Small intestine (tissue), 7 donors: ENCODE results near the gene HLA-DRB5. TPM values are rescaled to one million over a fixed set of nuclear protein-coding genes. Genes with fewer than 3 reads are reported as not detected.
"Not testable (repeated sequence)": the region's sequence is repeated elsewhere in the genome, so short reads cannot be mapped to it uniquely, and the experiment has no call there.

Experiments
- DNase-seq, 2 donors: peaks; one replicate each; pipeline versions ENCODE4 v3.0.0 to v3.0.0-alpha.2; 2013
- FAIRE-seq: peaks from 2 replicates; lab custom pipeline; 2012; peaks lifted over from hg19 to GRCh38; lab: Jason Lieb, UNC
- H3K27ac ChIP-seq, 3 donors: one replicate each; pipeline ENCODE4 v1.5.1; 2013; ENCODE audit warnings: low read length in 2 of 3, mild to moderate bottlenecking in 2 of 3, control low read depth in 1 of 3, inconsistent platforms in 1 of 3, low read depth in 1 of 3, moderate library complexity in 1 of 3
- H3K27me3 ChIP-seq, 3 donors: one replicate each; pipeline ENCODE4 v1.6.1; 2013; ENCODE audit warnings: low read length in 3 of 3, inconsistent platforms in 1 of 3; ENCODE audit not compliant: control insufficient read depth in 3 of 3, insufficient read depth in 3 of 3
- H3K36me3 ChIP-seq, 3 donors: one replicate each; pipeline ENCODE4 v1.6.1; 2013; ENCODE audit warnings: low read length in 3 of 3, inconsistent platforms in 1 of 3, low read depth in 1 of 3, mild to moderate bottlenecking in 1 of 3, moderate library complexity in 1 of 3; ENCODE audit not compliant: control insufficient read depth in 3 of 3, insufficient read depth in 2 of 3
- H3K4me1 ChIP-seq, 3 donors: one replicate each; pipeline ENCODE4 v1.6.1; 2013; ENCODE audit warnings: low read length in 2 of 3, inconsistent platforms in 1 of 3, low read depth in 1 of 3, mild to moderate bottlenecking in 1 of 3, moderate library complexity in 1 of 3; ENCODE audit not compliant: control insufficient read depth in 3 of 3, insufficient read depth in 2 of 3
- H3K4me3 ChIP-seq, 3 donors: one replicate each; pipeline ENCODE4 v1.5.1; 2013; ENCODE audit warnings: low read length in 3 of 3, control low read depth in 1 of 3, inconsistent platforms in 1 of 3, low read depth in 1 of 3, mild to moderate bottlenecking in 1 of 3, moderate library complexity in 1 of 3
- H3K9me3 ChIP-seq, 2 donors: one replicate each; pipeline ENCODE4 v1.6.1; 2013; ENCODE audit warnings: low read depth in 1 of 2, low read length in 1 of 2; ENCODE audit not compliant: control insufficient read depth in 2 of 2, insufficient read depth in 1 of 2
- WGBS, 3 donors: extraction: QIAGEN DNeasy Blood & Tissue Kit; methylation state at CpG; one replicate each; pipeline ENCODE4 v1.1.7; 2013; 5-methylcytosine and 5-hydroxymethylcytosine counted together
- polyA plus RNA-seq, 4 donors: library from polyadenylated mRNA; stranded (reverse) in 3 of 4; unstranded in 1 of 4; fragments of 200-250 nt in 3 of 4; fragments of 120-200 nt in 1 of 4; gene quantifications; one replicate each; pipeline versions ENCODE4 v1.2.1 to v1.2.3, GENCODE V29; 2013
- donor health status: healthy with polysubstance abuse.
- donor health status: control.
- donor health status: control.
- donor health status: Bipolar disorder and iron deficiency.
- donor health status: healthy.

The HLA-DRB5 gene
- polyA plus RNA-seq, 4 donors, result 8.8 to 20.7 TPM; not detected in 2

DNA sequence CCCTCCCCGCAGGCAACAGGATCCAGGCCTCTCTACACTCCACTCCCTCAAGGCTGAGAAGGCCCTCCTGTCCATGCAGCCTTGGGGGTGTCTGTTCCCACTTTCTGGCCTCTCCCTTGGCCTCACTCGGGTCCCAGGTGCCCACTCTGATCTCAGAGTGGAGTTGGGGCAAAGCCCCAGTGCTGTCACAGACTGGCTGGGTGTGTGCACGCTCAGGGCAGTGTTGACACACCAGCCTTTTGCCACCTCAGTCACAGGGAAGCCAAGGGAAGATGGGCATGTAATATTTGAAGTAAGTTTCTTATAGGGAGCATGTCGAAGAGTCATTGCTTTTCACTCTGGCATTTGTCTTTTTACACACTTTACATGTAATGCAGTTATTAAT lies 45.5 kb downstream of the HLA-DRB5 start:
- no peaks in the 10 kb centered on the region for H3K36me3 ChIP-seq
- WGBS, 3 donors, result 72 to 75% (median 73%) methylated on average over 4 of the region's 4 CpGs
- FAIRE-seq, result no peak
- H3K4me1 ChIP-seq, result no peaks in the 10 kb centered on the region
- H3K27me3 ChIP-seq, result no peaks in the 10 kb centered on the region
- no peak overlapping the region for H3K4me3 ChIP-seq
- no peak overlapping the region for H3K27ac ChIP-seq
- peak in 1 of 2 donors; percentile 1 for DNase-seq
- no peaks in the 10 kb centered on the region for H3K9me3 ChIP-seq

GRCh38 chr6:32483968-32484613 lies 46.0 kb downstream of the HLA-DRB5 start:
- H3K9me3 ChIP-seq, result no peaks in the 10 kb centered on the region
- H3K4me3 ChIP-seq, result no peak overlapping the region
- H3K36me3 ChIP-seq, result no peaks in the 10 kb centered on the region
- H3K27me3 ChIP-seq, result no peaks in the 10 kb centered on the region
- FAIRE-seq, result no peak
- H3K27ac ChIP-seq, result no peak overlapping the region
- no peak for DNase-seq
- no peaks in the 10 kb centered on the region for H3K4me1 ChIP-seq
- WGBS, 3 donors, result 74 to 80% (median 77%) methylated on average over 26 of the region's 26 CpGs

GRCh38 chr6:32475392-32476206 lies 54.5 kb downstream of the HLA-DRB5 start:
- Histone ChIP-seq H3K27ac (no peak overlapping the region), H3K27me3 (no peaks in the 10 kb centered on the region), H3K4me1 (no peaks in the 10 kb centered on the region), H3K4me3 (no peak overlapping the region), H3K9me3 (peaks cover 0 to 8% of the 10 kb centered on the region in 2 donors), H3K36me3 (no peaks in the 10 kb centered on the region)
- FAIRE-seq, result no peak
- peak in 1 of 2 donors; percentile 0 for DNase-seq
- 75 to 90% (median 88%) methylated on average over 13 of the region's 13 CpGs for WGBS, 3 donors

- not testable (repeated sequence) for H3K27me3 ChIP-seq, H3K4me1 ChIP-seq, H3K36me3 ChIP-seq, H3K4me3 ChIP-seq, H3K9me3 ChIP-seq
- peak; percentile 46 to 85 for DNase-seq
- peak overlapping the region in 2 of 3 donors; percentile 64 to 71 for H3K27ac ChIP-seq
- FAIRE-seq, result peak; percentile 95
- WGBS, 3 donors, result 37 to 46% (median 41%) methylated on average over 10 of the region's 10 CpGs
These were observed 56.4 kb downstream of the HLA-DRB5 start for GRCh38 chr6:32473376-32474348.

DNA sequence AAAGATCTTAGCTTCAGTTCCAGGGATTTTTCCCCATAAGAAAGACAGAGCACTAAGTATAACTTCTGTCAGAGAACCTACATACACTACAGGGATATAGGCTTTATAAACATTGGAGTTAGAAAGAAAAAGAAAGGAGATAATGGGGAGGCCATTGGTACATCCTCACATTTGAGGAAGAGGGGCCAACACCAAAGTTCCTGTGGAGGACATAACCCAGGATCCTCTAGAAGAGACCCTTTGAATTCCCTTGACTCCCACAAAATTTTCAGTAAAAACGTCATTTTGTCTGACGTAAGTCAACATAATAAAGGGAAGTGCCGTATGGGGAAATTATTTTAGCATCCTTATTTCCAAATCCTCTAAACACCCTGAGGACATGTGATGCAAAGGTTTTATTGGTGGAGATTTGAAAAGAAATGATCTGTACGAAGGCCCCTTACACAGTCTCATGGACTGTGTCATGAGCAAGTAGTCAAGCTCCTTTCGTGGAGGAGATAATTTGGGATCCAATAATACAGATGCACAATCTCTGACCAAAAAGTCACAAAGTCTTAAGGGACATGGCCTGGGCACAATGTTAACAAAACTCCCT lies 57.2 kb downstream of the HLA-DRB5 start:
- Histone ChIP-seq H3K4me3 (no peak overlapping the region), H3K4me1 (no peaks in the 10 kb centered on the region), H3K27ac (peak overlapping the region in 1 of 3 donors; percentile 58), H3K27me3 (no peaks in the 10 kb centered on the region), H3K36me3 (no peaks in the 10 kb centered on the region), H3K9me3 (peaks cover 0 to 6% of the 10 kb centered on the region in 2 donors)
- DNase-seq (peak in 1 of 2 donors; percentile 0), FAIRE-seq (no peak)
- 61 to 78% (median 67%) methylated on average over 5 of the region's 5 CpGs for WGBS, 3 donors

- not testable (repeated sequence) for DNase-seq, H3K27ac ChIP-seq, H3K4me3 ChIP-seq, H3K9me3 ChIP-seq, H3K36me3 ChIP-seq, H3K27me3 ChIP-seq, FAIRE-seq, H3K4me1 ChIP-seq
- 28 to 61% (median 54%) methylated on average over 3 to 5 of the region's 5 CpGs for WGBS, 3 donors
These were observed 62.2 kb downstream of the HLA-DRB5 start for GRCh38 chr6:32467743-32468503.
